B cell (primary cell): ENCODE results near the gene RIOK3.

Source experiments
- EZH2 ChIP-seq: IDR thresholded peaks from 2 replicates; pipeline ENCODE4 v1.6.1; 2012; ENCODE audit warnings: borderline replicate concordance, low read depth, mild to moderate bottlenecking, moderate library complexity, low read length; ENCODE audit not compliant: insufficient read depth, poor library complexity, severe bottlenecking
- TF ChIP-seq, protein P1 (sequence below): fragments of 200-600 bp; IDR thresholded peaks from one replicate; pipeline ENCODE4 v1.8.0; 2022; ENCODE audit warnings: antibody characterized with exemption, mild to moderate bottlenecking

DNA sequence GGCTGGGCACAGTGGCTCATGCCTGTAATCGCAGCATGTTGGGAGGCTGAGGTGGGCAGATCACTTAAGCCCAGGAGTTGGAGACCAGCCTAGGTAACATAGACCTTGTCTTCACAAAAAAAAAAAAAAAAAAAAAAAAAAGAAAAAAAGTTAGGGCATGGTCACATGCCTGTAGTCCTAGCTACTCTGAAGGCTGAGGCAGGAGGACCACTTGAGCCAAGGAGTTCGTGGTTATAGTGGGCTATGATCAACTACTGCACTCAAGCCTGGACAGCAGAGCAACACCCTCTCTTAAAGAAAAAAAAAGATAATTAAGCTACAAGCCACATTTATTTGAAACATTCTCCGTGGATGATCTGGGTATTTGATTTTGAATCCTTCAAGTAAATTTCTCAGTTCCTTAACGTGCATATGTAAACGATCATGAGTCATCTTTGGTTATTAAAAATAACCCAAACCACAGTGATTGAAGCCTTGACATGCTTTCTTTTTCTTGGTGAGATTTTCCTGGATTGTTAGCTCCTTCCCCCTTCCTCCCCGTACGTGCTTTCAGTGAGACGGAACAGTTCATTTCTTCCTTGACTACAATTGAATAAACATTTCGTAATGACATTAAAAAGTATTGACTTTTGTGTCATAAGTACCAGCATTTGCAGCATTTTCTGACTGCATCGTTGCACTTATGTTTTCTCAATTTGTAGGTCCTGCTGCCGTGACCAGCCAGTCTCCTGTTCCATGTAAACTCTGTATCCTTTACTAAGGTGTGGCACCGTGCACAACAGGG, 70.5 kb downstream of the RIOK3 start:
- TF ChIP-seq, protein P1, sequence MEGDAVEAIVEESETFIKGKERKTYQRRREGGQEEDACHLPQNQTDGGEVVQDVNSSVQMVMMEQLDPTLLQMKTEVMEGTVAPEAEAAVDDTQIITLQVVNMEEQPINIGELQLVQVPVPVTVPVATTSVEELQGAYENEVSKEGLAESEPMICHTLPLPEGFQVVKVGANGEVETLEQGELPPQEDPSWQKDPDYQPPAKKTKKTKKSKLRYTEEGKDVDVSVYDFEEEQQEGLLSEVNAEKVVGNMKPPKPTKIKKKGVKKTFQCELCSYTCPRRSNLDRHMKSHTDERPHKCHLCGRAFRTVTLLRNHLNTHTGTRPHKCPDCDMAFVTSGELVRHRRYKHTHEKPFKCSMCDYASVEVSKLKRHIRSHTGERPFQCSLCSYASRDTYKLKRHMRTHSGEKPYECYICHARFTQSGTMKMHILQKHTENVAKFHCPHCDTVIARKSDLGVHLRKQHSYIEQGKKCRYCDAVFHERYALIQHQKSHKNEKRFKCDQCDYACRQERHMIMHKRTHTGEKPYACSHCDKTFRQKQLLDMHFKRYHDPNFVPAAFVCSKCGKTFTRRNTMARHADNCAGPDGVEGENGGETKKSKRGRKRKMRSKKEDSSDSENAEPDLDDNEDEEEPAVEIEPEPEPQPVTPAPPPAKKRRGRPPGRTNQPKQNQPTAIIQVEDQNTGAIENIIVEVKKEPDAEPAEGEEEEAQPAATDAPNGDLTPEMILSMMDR = no peak
- TF ChIP-seq EZH2 = no peak
